ENCODE data around the gene CCSER1. TPM values are rescaled to one million over a fixed set of nuclear protein-coding genes. Genes with fewer than 3 reads are reported as not detected.

Gene CCSER1
- total and polyA plus RNA-seq, 2 of the 8 experiments (the other 6 are each of a cell fraction or from before 2014, with no cell fraction given), result 0.26 to 0.84 TPM

GRCh38 chr4:90081432-90082144 is 45.6 kb upstream of the CCSER1 start (continued):
- no peak for TF ChIP-seq CHD7 (IDR thresholded peaks at IDR 0.05; ENCODE audit: insufficient replicate concordance, low read length)
- no peak for TF ChIP-seq CHD2 (IDR thresholded peaks at IDR 0.05; ENCODE audit: low read length)
- no peak for TF ChIP-seq KDM1A (IDR thresholded peaks at IDR 0.05; ENCODE audit: borderline replicate concordance, low read length)
- no peak for TF ChIP-seq POLR2A (IDR thresholded peaks at IDR 0.05; ENCODE audit: control extremely low read depth in 1 of 2, low read depth in 2 of 2, low read length in 2 of 2)
- no peak for TF ChIP-seq PHF8 (conservative IDR thresholded peaks at IDR 0.05; ENCODE audit: low read depth, low read length)
- no peak for TF ChIP-seq FOSL1 (IDR thresholded peaks at IDR 0.05; ENCODE audit: insufficient read depth, low read depth, low read length)
- TF ChIP-seq NRF1 (IDR thresholded peaks at IDR 0.05; ENCODE audit: low read depth, low read length), result no peak
- 0 out of 2 replicates have a peak, but pooled peaks have one; percentile 31 for TF ChIP-seq CEBPB (IDR thresholded peaks at IDR 0.05; ENCODE audit: low read depth, low read length)
- TF ChIP-seq RBBP5 (IDR thresholded peaks at IDR 0.05; ENCODE audit: borderline replicate concordance, low read depth, low read length), result no peak
- TF ChIP-seq TCF12 (IDR thresholded peaks at IDR 0.05; ENCODE audit: low read depth, low read length), result 0 out of 2 replicates have a peak, but pooled peaks have one; percentile 46
- no peak for TF ChIP-seq GABPA (IDR thresholded peaks at IDR 0.05; ENCODE audit: borderline replicate concordance, insufficient read depth, low read length)
